ENCODE measurements around the gene PLA2G4B.

The PLA2G4B gene

GRCh38 chr15:41825145-41825544 is 13.5 kb upstream of the PLA2G4B start:
- peaks cover 16% of the 10 kb centered on the region for H3K4me1 ChIP-seq (ENCODE audit: insufficient read depth, poor library complexity, severe bottlenecking)
- H3K27ac ChIP-seq (ENCODE audit: poor library complexity, severe bottlenecking) = no peak overlapping the region
- H3K36me3 ChIP-seq (ENCODE audit: low read depth) = peaks cover 41% of the 10 kb centered on the region
- ATAC-seq (ENCODE audit: low read depth) (no peak), DNase-seq (ENCODE audit: low spot score) (no peak)
- no peak for TF ChIP-seq CTCF (IDR thresholded peaks at IDR 0.05; ENCODE audit: poor library complexity, severe bottlenecking)
- no peak overlapping the region for H3K4me3 ChIP-seq (ENCODE audit: severe bottlenecking)
- no peaks in the 10 kb centered on the region for H3K27me3 ChIP-seq (ENCODE audit: insufficient read depth, poor library complexity, severe bottlenecking)
- H3K9me3 ChIP-seq (ENCODE audit: severe bottlenecking) = no peaks in the 10 kb centered on the region

GRCh38 chr15:41825572-41826535 is 12.8 kb upstream of the PLA2G4B start:
- no peak for ATAC-seq (ENCODE audit: low read depth)
- TF ChIP-seq CTCF (IDR thresholded peaks at IDR 0.05; ENCODE audit: poor library complexity, severe bottlenecking) = no peak
- Histone ChIP-seq H3K27ac (ENCODE audit: poor library complexity, severe bottlenecking) (peak overlapping the region; percentile 53), H3K4me3 (ENCODE audit: severe bottlenecking) (no peak overlapping the region), H3K27me3 (ENCODE audit: insufficient read depth, poor library complexity, severe bottlenecking) (no peaks in the 10 kb centered on the region), H3K9me3 (ENCODE audit: severe bottlenecking) (no peaks in the 10 kb centered on the region), H3K4me1 (ENCODE audit: insufficient read depth, poor library complexity, severe bottlenecking) (peaks cover 19% of the 10 kb centered on the region), H3K36me3 (ENCODE audit: low read depth) (peaks cover 34% of the 10 kb centered on the region)
- no peak for DNase-seq (ENCODE audit: low spot score)

GRCh38 chr15:41827290-41827879 is 11.3 kb upstream of the PLA2G4B start:
- peak overlapping the region; percentile 78 for H3K4me3 ChIP-seq (ENCODE audit: severe bottlenecking)
- peak overlapping the region; percentile 53 for H3K27ac ChIP-seq (ENCODE audit: poor library complexity, severe bottlenecking)
- TF ChIP-seq CTCF (IDR thresholded peaks at IDR 0.05; ENCODE audit: poor library complexity, severe bottlenecking) = no peak
- DNase-seq (ENCODE audit: low spot score) = no peak
- H3K9me3 ChIP-seq (ENCODE audit: severe bottlenecking) = no peaks in the 10 kb centered on the region
- peak; percentile 1; the same call in 2 of the 3 replicates for ATAC-seq (ENCODE audit: low read depth)
- H3K4me1 ChIP-seq (ENCODE audit: insufficient read depth, poor library complexity, severe bottlenecking) = peaks cover 24% of the 10 kb centered on the region
- peaks cover 31% of the 10 kb centered on the region for H3K36me3 ChIP-seq (ENCODE audit: low read depth)
- no peaks in the 10 kb centered on the region for H3K27me3 ChIP-seq (ENCODE audit: insufficient read depth, poor library complexity, severe bottlenecking)

- DNase-seq (ENCODE audit: low spot score) (peak; percentile 98), ATAC-seq (ENCODE audit: low read depth) (peak; percentile 65)
- TF ChIP-seq CTCF (IDR thresholded peaks at IDR 0.05; ENCODE audit: poor library complexity, severe bottlenecking) = no peak
- H3K27me3 ChIP-seq (ENCODE audit: insufficient read depth, poor library complexity, severe bottlenecking) = no peaks in the 10 kb centered on the region
- peak within 1 kb of the TSS; percentile 78 for H3K4me3 ChIP-seq (ENCODE audit: severe bottlenecking)
- H3K36me3 ChIP-seq (ENCODE audit: low read depth) = peaks cover 25% of the 10 kb centered on the region
- H3K4me1 ChIP-seq (ENCODE audit: insufficient read depth, poor library complexity, severe bottlenecking) = peaks cover 30% of the 10 kb centered on the region
- H3K9me3 ChIP-seq (ENCODE audit: severe bottlenecking) = no peaks in the 10 kb centered on the region
- H3K27ac ChIP-seq (ENCODE audit: poor library complexity, severe bottlenecking) = peak within 1 kb of the TSS; percentile 53
These were observed 10.5 kb upstream of the PLA2G4B start, which contains the start of gene JMJD7 for GRCh38 chr15:41827880-41828806. TSS of gene JMJD7 (plus strand) at chr15:41828092. CDS start at chr15:41828125, 33 bp downstream.

Measured in RWPE2 (cell line).